NCI-H2196 (cell line): ENCODE results near the gene TMPRSS7.

Experiments used
- DNase-seq: peaks from one replicate; lab custom pipeline; 2025; ENCODE audit not compliant: unreplicated experiment; lab: John Stamatoyannopoulos, UW

The TMPRSS7 gene

DNA sequence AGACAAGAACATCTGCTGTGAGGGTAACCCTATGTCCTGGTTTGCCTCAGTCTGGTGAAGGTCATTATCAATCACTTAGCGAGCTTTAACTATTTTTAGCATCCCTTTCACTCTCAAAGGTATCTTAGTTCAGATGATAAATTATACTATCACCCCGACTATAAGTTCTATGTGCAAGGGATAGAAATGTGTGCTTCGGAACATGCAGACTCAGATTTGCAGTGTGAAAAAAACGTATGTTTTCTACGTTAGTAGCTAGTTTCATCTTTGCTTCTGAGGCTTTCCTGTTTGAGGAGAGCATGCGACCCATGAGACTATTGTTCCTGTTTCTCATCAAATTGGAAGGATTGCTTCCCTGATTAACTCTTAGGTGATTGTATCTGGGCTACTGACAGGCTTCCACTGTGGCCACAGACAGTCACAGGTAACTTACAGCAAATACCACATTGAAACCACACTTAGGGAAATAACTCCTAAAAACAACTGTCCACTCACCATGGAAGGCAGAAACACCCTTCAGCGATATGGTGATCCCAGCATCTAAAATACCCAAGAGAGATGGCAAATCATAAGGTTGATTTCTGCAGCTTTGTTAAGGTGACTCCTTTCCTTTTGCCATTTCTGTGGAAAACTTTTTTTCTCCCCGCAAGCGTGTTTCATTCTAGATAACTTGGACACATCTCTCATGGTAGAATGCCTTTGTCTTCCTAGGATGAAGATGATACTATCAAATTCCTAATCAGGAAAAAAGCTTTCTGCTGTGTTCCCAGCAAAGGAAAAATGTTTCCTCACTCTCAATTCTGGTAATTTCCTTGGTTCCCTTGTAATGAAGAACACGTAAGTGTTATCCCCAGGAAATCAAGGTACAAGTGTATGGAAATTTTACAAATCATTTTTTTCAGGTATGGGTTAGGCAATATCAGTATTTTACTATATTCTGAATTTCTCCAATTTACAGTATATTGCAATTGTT, 93.3 kb downstream of the TMPRSS7 start:
- no peak for DNase-seq

DNA sequence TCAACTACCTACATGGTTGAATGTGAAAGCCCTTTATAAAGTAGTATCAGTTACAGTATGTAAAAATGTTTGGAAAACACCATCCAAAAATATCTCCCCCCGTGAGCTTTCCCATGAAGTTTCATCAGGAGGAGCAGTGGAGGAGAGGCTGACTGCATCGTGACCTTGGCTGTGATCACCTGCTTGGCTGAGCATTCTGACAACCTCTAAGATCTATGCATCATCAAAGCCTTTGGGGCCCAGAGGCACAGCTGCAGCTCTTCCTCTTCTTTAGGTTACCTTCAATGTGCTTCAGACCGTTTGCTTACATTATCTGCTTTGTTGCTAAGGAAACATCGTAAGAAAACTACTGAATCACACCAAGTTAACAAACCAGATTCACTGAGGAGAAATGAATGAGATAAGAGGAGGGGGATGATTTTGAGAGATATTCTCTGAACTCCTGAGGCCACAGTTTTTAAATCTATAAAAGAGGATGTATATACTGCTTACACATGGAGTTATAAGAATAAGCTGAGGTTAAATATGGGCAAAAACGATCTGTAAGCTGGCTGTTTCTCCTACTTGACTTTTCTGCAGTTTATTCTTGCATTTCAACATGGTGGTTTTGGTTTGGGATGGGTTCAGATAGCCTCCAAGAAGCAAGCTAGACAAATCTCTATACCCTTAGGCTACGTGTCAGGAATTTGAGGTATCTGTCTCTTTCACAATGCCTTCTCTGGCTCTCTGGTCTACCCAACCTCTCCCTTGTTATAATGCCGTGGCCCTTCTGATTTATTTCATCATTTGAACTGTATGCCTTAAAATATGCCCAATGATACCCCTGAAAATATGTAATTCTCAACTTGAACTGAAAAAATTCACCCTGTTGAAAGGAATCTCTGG, 94.5 kb downstream of the TMPRSS7 start:
- no peak for DNase-seq

DNA sequence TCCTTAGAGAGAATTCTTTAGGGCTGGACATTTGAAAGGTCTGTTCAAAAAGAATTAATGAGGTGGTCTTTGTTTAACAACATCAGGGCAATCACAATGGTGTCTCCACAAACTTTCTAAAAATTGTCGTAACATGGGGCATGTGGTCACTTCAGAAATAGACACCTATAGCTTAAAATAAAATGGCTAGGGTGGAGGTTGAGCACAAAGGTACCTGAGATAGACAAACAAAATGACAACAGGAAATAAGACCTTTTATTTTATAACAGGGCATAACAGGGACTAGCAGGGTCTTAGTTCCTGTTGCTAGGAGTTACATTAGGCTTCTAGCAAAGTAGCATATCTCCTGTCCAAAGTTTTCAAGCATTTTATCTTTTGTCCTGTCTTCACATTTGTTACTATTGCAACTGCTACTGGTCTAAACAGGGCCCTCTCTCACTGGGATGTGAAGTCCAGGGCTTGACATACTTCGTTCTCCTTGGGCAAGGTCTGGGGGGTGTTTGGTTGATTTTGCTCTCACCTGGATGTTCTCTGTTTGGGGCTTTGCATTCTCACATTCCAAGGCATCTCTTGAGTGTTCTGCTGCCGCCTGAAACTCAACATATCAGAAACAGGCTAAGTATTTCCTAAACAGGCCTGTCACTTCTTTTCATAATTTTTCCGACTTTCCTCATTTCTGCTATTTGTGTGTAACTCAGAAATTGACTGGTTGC, 95.5 kb downstream of the TMPRSS7 start:
- no peak for DNase-seq

DNA sequence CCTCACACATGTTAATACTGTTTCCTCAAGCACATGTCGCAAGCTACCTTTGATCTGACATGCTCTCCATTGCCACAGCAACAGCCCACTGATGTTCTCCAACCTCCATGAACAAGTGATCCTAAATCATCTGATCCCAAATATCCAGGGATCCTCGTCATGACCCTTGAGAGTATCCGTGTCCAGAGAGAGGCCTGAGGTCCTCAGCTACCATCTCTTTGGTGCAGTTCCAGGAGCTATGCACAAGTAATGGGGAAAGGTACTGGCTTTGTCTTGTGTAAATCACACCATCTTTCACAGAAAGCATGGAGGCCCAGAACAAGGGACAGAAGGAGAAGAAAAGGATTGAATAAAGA, 96.1 kb downstream of the TMPRSS7 start:
- DNase-seq = no peak
